DOHH2 (cell line): ENCODE results near the gene LILRB3.
"Not testable (repeated sequence)": the region's sequence is repeated elsewhere in the genome, so short reads cannot be mapped to it uniquely, and the experiment has no call there.

Experiments used
- CTCF ChIP-seq: fragments of 200-600 bp; sonication (generic); IDR thresholded peaks from one replicate; pipeline ENCODE4 v1.5.1; 2014; ENCODE audit warnings: antibody characterized with exemption, mild to moderate bottlenecking, low read depth, low read length; ENCODE audit not compliant: poor library complexity, severe bottlenecking
- EZH2phosphoT487 ChIP-seq: fragments of 200-600 bp; sonication (generic); IDR thresholded peaks from 2 replicates; pipeline ENCODE4 v1.6.1; 2017; ENCODE audit warnings: borderline replicate concordance, mild to moderate bottlenecking, antibody characterized with exemption, low read length, moderate library complexity, mixed read lengths

- not testable (repeated sequence) for TF ChIP-seq CTCF, EZH2phosphoT487
Measured at GRCh38 chr19:54239491-54240371, 16.9 kb upstream of the LILRB3 start.
